Measurements from ENCODE around the gene DYSF.

The DYSF gene

GRCh38 chr2:71455741-71456569, 2.6 kb downstream of the DYSF start:
- peak overlapping the region in 2 of 21 experiments; percentile 21 to 70 for H3K27ac ChIP-seq
- no peak overlapping the region for H3K4me3 ChIP-seq

GRCh38 chr2:71456617-71457016, 3.3 kb downstream of the DYSF start:
- H3K4me3 ChIP-seq: no peak overlapping the region
- H3K27ac ChIP-seq: peak overlapping the region in 1 of 21 experiments; percentile 9

GRCh38 chr2:71457123-71457915, 4.0 kb downstream of the DYSF start:
- Histone ChIP-seq H3K4me3 (no peak overlapping the region), H3K27ac (no peak overlapping the region)

GRCh38 chr2:71457923-71458322, 4.6 kb downstream of the DYSF start:
- no peak overlapping the region for H3K27ac ChIP-seq

GRCh38 chr2:71458413-71459083, 5.2 kb downstream of the DYSF start:
- H3K4me3 ChIP-seq: no peak overlapping the region
- H3K27ac ChIP-seq: no peak overlapping the region

More at GRCh38 chr2:71457923-71458322, 4.6 kb downstream of the DYSF start:
- no peak overlapping the region for H3K4me3 ChIP-seq

GRCh38 chr2:71459084-71459431, 5.7 kb downstream of the DYSF start:
- H3K27ac ChIP-seq: no peak overlapping the region
- H3K4me3 ChIP-seq: no peak overlapping the region

- Histone ChIP-seq H3K4me3 (no peak overlapping the region), H3K27ac (no peak overlapping the region)
Measured at GRCh38 chr2:71460056-71460455, 6.7 kb downstream of the DYSF start.

- peak overlapping the region in 1 of 21 experiments; percentile 5 for H3K27ac ChIP-seq
- no peak overlapping the region for H3K4me3 ChIP-seq
Measured at GRCh38 chr2:71460595-71461303, 7.4 kb downstream of the DYSF start.

GRCh38 chr2:71461304-71461671, 7.9 kb downstream of the DYSF start:
- Histone ChIP-seq H3K4me3 (no peak overlapping the region), H3K27ac (no peak overlapping the region)

- H3K4me3 ChIP-seq: no peak overlapping the region
- H3K27ac ChIP-seq: no peak overlapping the region
Measured at GRCh38 chr2:71462056-71462605, 8.8 kb downstream of the DYSF start.

GRCh38 chr2:71462641-71463341, 9.4 kb downstream of the DYSF start:
- H3K27ac ChIP-seq: no peak overlapping the region

GRCh38 chr2:71463342-71463654, 9.9 kb downstream of the DYSF start:
- Histone ChIP-seq H3K27ac (no peak overlapping the region), H3K4me3 (no peak overlapping the region)

More at GRCh38 chr2:71462641-71463341, 9.4 kb downstream of the DYSF start:
- H3K4me3 ChIP-seq: no peak overlapping the region

GRCh38 chr2:71464389-71464788, 11.0 kb downstream of the DYSF start:
- H3K27ac ChIP-seq: no peak overlapping the region
- no peak overlapping the region for H3K4me3 ChIP-seq

- no peak overlapping the region for H3K27ac ChIP-seq
Measured at GRCh38 chr2:71465356-71465755, 12.0 kb downstream of the DYSF start.

GRCh38 chr2:71465961-71466300, 12.6 kb downstream of the DYSF start:
- peak overlapping the region; percentile 44 to 66 (median 49) for H3K4me3 ChIP-seq
- H3K27ac ChIP-seq: peak overlapping the region in 8 of 21 experiments; percentile 0 to 84 (median 47)

More at GRCh38 chr2:71465356-71465755, 12.0 kb downstream of the DYSF start:
- H3K4me3 ChIP-seq: no peak overlapping the region

- Histone ChIP-seq H3K4me3 (peak overlapping the region; percentile 44 to 66 (median 49)), H3K27ac (peak overlapping the region in 19 of 21 experiments; percentile 0 to 84 (median 36))
Measured at GRCh38 chr2:71466301-71467179, 13.2 kb downstream of the DYSF start.

- Histone ChIP-seq H3K4me3 (peak overlapping the region; percentile 44 to 66 (median 49)), H3K27ac (peak overlapping the region in 9 of 21 experiments; percentile 22 to 84 (median 51))
Measured at GRCh38 chr2:71467180-71467815, 13.9 kb downstream of the DYSF start.
